ENCODE results near the gene GAA.
"Not testable (repeated sequence)": the region's sequence is repeated elsewhere in the genome, so short reads cannot be mapped to it uniquely, and the experiment has no call there.

GAA gene

GRCh38 chr17:80147035-80147822 lies 45.8 kb downstream of the GAA start, which contains the start of gene EIF4A3:
Gene EIF4A3, minus strand, starts transcription at chr17:80147128. Its CDS starts 167 bp downstream, at chr17:80146961.
- DNase-seq, result peak; percentile 98 to 99 (median 99)

- no peak for DNase-seq
Observed at GRCh38 chr17:80151333-80151732, 50.0 kb downstream of the GAA start.

DNA sequence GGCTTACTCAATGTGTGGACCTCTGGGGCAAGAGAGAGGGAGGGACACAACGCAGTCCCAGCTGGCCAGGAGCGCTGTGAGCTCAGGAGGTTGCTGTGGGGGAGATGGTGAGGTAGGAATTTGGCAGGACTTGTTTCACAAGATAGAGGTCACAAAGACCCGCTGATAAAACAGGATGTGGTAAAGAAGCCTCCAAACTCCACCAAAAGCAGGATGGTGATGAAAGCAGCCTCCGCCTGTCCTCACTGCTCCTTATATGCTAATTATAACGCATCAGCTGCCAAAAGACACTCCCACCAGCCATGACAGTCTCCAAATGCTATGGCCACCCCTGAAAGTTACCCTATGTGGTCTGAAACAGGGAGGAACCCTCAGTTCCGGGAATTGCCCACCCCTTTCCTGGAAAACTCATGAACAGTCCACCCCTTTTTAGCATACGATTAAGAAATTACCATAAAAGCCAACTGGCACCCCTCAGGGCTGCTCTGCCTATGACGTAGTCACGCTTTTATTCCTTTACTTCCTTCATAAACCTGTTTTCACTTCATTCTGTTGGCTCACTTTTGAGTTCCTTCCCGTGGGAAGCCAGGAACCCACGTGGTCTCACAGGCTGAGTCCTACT lies 50.8 kb downstream of the GAA start:
- DNase-seq, result no peak

- DNase-seq, result no peak
Observed at GRCh38 chr17:80153004-80153403, 51.6 kb downstream of the GAA start.

DNA sequence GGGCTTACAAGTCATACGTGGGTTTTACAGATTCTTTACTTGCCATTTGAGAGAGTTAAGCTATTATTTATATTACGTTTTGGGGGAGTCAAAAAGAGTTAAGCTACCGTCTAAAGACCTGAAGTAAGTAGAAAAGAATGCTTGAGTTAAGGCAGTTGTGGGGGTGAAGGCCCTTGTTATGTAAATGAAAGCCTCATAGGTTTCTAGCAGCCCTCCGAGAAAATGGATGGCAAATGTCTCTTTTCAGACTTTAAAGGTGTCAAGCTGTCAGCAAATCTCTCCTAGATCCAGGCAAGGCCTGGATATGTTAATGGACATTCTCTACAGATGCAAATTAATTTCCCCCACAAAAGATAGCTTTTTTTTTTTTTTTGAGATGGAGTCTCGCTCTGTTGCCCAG lies 52.8 kb downstream of the GAA start:
- no peak for DNase-seq

DNA sequence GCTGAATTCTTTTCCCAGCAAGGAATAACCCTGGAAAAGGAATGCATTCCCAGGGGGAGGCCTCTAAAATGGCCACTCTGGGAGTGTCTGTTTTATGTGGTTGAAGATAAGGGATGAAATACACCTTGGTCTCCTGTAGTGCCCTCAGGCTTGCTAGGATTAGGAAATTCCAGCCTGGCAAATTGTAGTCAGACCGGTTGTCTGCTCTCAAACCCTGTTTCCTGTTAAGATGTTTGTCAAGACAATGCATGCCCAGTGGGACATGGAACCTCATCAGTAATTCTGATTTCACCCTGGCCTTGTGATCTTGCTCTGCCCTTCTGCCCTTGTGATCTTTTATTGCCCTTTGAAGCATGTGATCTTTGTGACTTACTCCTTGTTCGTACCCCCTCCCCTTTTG lies 54.2 kb downstream of the GAA start:
- not testable (repeated sequence) for DNase-seq

DNA sequence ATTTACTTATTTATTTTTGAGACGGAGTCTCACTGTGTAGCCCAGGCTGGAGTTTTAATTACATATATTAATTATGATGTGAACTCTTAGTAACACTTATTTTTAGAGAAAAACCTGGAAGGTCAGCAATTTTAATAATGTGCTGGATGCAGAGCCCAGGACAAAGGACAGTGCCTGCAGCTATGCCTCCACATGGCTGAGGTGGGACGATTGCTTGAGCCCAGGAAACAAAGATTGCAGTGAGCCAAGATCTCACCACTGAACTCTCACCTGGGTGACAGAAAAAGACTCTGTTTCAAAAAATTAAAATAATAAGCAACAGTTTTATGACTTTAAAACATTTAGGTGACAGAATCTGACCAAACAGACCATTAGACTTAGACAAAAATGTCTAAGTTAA lies 57.5 kb downstream of the GAA start:
- no peak for DNase-seq

DNA sequence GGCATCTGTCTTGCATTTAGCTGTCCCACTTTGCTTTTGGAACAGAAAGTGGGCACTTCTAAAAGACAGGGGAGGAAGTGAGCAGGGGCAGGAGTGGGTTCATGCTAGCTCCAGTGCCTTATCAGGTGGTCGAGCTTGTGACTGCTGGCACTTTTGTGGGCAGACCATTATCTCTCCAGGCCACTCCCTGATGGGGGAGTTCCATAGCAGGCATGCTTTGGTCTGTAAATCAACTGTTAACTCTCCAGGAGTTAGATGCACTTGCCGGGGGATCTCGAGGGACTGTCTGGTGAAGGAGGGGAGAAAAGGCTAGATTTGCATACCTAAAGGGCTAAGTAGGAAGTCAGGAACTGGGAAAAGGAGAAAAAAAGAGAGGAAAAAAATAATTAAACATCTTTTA lies 59.2 kb downstream of the GAA start:
- DNase-seq, result no peak

GRCh38 chr17:80163336-80163735 lies 62.0 kb downstream of the GAA start:
- no peak for DNase-seq

DNA sequence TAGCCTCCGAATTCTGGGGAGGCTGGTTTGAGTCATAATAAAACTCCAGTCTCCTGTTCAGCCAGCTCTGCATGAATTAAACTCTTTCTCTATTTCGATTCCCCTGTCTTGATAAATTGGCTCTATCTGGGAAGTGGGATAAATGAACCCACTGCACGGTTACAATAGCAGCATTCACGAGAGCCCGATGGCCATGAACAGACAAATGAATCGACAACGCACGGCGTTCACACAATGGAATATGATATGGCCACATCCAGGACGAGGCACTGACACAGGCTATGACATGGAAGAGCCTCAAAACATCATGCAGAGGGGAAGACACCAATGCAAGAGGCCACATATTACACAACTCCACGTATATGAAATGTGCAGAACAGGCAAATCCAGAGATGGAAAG lies 62.8 kb downstream of the GAA start:
- no peak for DNase-seq

- DNase-seq, result no peak
Observed at GRCh38 chr17:80166446-80166845, 65.1 kb downstream of the GAA start.

GRCh38 chr17:80168371-80168770 lies 67.0 kb downstream of the GAA start:
- no peak for DNase-seq

DNA sequence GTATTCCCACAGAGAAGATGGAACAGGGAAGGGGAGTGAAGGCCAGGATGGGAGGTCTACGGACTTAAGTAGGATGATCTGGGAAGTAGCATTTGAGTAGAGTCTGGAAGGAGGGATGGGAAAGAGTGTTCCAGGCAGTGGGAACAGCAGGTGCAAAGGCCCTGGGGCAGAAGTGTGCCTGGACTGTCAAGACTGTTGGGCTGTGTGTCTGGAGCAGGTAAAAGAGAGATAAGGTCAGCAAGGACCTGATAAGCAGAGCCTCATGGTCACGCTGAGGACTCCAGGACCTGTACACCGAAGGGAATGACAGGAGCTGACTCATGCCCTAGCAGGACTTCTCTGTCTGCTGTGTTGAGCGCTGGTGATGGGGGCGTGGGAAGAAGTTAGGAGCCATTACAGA lies 67.7 kb downstream of the GAA start:
- DNase-seq, result no peak
